Esophagus muscularis mucosa (tissue), 3 donors: ENCODE data around the gene PAQR9.

ENCODE experiments used
- POLR2A ChIP-seq: fragments of 450-650 bp; IDR thresholded peaks from one replicate; pipeline ENCODE4 v1.6.1; 2017; ENCODE audit warnings: antibody characterized with exemption, moderate library complexity, mild to moderate bottlenecking, low read depth
- TF ChIP-seq, protein P1 (sequence below), 3 experiments: fragments of 200-600 bp in 2 of 3; fragments of 450-650 bp in 1 of 3; sonication (generic) in 2 of 3; IDR thresholded peaks; one replicate each; pipeline ENCODE4 v1.5.1; 2017 to 2019; ENCODE audit warnings: antibody characterized with exemption in 3 of 3, mild to moderate bottlenecking in 2 of 3, moderate library complexity in 1 of 3

GRCh38 chr3:142926368-142926944 is 37.0 kb downstream of the PAQR9 start:
- TF ChIP-seq POLR2A: no peak
- TF ChIP-seq, protein P1, sequence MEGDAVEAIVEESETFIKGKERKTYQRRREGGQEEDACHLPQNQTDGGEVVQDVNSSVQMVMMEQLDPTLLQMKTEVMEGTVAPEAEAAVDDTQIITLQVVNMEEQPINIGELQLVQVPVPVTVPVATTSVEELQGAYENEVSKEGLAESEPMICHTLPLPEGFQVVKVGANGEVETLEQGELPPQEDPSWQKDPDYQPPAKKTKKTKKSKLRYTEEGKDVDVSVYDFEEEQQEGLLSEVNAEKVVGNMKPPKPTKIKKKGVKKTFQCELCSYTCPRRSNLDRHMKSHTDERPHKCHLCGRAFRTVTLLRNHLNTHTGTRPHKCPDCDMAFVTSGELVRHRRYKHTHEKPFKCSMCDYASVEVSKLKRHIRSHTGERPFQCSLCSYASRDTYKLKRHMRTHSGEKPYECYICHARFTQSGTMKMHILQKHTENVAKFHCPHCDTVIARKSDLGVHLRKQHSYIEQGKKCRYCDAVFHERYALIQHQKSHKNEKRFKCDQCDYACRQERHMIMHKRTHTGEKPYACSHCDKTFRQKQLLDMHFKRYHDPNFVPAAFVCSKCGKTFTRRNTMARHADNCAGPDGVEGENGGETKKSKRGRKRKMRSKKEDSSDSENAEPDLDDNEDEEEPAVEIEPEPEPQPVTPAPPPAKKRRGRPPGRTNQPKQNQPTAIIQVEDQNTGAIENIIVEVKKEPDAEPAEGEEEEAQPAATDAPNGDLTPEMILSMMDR (IDR thresholded peaks at IDR 0.05): no peak
